ENCODE measurements around the gene NAT10. TPM values are rescaled to one million over a fixed set of nuclear protein-coding genes. Genes with fewer than 3 reads are reported as not detected.

The NAT10 gene
- total and polyA plus RNA-seq, 2 donors from 2014 or later = 24.1 to 43.1 TPM

DNA sequence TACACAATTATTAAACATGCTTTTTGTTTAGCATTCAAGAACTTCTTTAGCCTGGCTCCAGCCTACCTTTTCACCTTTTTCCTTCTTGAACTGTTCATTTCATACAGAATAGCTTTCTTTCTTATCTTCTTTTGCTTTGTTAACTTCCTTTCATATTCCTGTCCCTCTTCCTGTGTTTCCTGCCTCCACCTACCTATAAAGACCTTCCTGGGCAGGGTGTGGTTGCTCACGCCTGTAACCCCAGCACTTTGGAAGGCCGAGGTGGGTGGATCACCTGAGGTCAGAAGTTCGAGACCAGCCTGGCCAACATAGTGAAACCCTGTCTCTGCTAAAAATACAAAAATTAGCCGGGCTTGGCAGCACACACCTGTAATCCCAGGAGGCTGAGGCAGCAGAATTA, 31.0 kb upstream of the NAT10 start:
- Histone ChIP-seq H3K36me3 (ENCODE audit: control insufficient read depth in 2 of 3, insufficient read depth in 3 of 3, low read length in 3 of 3) (peaks cover 7 to 38% (median 16%) of the 10 kb centered on the region in 3 donors), H3K27ac (ENCODE audit: low read depth in 2 of 2, low read length in 2 of 2) (no peak overlapping the region), H3K9me3 (ENCODE audit: control insufficient read depth in 2 of 3, insufficient read depth in 1 of 3, low read length in 3 of 3) (no peaks in the 10 kb centered on the region), H3K27me3 (ENCODE audit: control insufficient read depth, insufficient read depth, low read length) (no peaks in the 10 kb centered on the region), H3K9ac (ENCODE audit: low read length in 3 of 3) (no peak overlapping the region), H3K4me3 (ENCODE audit: low read length in 3 of 3) (no peak overlapping the region), H3K4me1 (ENCODE audit: control insufficient read depth in 2 of 3, insufficient read depth in 2 of 3, low read depth in 1 of 3, low read length in 3 of 3) (no peaks in the 10 kb centered on the region)
- TF ChIP-seq, protein P1, sequence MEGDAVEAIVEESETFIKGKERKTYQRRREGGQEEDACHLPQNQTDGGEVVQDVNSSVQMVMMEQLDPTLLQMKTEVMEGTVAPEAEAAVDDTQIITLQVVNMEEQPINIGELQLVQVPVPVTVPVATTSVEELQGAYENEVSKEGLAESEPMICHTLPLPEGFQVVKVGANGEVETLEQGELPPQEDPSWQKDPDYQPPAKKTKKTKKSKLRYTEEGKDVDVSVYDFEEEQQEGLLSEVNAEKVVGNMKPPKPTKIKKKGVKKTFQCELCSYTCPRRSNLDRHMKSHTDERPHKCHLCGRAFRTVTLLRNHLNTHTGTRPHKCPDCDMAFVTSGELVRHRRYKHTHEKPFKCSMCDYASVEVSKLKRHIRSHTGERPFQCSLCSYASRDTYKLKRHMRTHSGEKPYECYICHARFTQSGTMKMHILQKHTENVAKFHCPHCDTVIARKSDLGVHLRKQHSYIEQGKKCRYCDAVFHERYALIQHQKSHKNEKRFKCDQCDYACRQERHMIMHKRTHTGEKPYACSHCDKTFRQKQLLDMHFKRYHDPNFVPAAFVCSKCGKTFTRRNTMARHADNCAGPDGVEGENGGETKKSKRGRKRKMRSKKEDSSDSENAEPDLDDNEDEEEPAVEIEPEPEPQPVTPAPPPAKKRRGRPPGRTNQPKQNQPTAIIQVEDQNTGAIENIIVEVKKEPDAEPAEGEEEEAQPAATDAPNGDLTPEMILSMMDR (IDR thresholded peaks at IDR 0.05; ENCODE audit: borderline replicate concordance, extremely low read depth, insufficient read depth) = no peak
- DNase-seq (no peak), FAIRE-seq (no peak)
- intact Hi-C loops (cut with DNase I) = no loop called here

DNA sequence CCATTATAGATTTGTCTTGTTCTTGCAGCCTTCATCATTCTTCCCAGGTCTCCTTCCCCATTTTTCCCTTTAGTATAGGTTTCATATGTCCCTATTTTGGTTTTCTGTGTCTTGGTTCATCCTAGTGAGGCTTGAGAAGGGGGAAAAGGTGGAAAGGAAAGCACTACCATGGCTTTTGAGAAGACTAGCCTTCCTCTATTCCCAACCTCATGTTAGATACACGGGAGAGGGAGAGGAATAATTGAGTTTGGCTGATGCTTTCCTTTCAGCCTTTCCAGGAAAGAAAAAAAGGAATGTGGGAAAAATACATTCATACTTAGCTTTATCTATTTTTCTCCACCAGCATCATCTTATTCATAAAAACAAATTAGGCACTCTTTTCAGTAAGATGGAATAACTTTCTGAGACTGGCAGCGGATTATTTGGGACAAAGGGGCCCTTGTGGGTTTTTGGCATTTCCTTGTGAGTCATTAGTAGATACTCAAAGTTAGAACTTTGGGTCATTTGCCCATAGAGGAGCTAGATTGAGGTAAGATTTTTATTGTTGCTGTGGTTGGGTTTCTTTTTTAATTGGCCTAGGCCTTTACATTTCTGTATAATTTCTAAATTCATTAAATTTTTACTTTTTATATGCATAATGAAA, 30.1 kb upstream of the NAT10 start:
- H3K9ac ChIP-seq (ENCODE audit: low read length in 3 of 3) = no peak overlapping the region
- intact Hi-C loops (cut with DNase I) = no loop called here

DNA sequence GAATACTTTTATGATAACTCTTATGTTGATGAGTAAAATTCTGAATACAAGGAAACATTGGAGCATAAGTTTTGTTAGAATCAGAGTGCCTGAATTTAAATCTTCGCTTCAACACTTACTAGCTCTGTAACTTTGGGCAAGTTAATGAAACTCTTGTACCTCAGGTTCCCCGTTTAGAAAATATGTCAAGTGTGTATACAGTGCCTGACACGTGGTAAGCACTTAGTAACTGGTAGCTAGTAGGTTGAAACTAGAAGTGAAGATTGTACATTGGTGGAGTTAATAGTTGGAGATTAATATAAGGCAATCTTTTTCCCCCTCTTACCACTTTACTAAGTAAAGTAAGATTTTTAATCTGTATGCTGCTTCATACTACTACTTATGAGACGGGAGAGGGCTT, 24.8 kb upstream of the NAT10 start:
- H3K4me1 ChIP-seq (ENCODE audit: control insufficient read depth in 2 of 3, insufficient read depth in 2 of 3, low read depth in 1 of 3, low read length in 3 of 3) = no peaks in the 10 kb centered on the region
- no peaks in the 10 kb centered on the region for H3K9me3 ChIP-seq (ENCODE audit: control insufficient read depth in 2 of 3, insufficient read depth in 1 of 3, low read length in 3 of 3)
- H3K9ac ChIP-seq (ENCODE audit: low read length in 3 of 3) = no peak overlapping the region
- no peaks in the 10 kb centered on the region for H3K27me3 ChIP-seq (ENCODE audit: control insufficient read depth, insufficient read depth, low read length)
- no peak for FAIRE-seq
- no peak overlapping the region for H3K4me3 ChIP-seq (ENCODE audit: low read length in 3 of 3)
- TF ChIP-seq, protein P1 (IDR thresholded peaks at IDR 0.05; ENCODE audit: borderline replicate concordance, extremely low read depth, insufficient read depth) = no peak
- peaks cover 14 to 68% (median 32%) of the 10 kb centered on the region in 3 donors for H3K36me3 ChIP-seq (ENCODE audit: control insufficient read depth in 2 of 3, insufficient read depth in 3 of 3, low read length in 3 of 3)
- no peak for DNase-seq
- no peak overlapping the region for H3K27ac ChIP-seq (ENCODE audit: low read depth in 2 of 2, low read length in 2 of 2)
- intact Hi-C loops (cut with DNase I) = no loop called here

More for the DNA sequence above, 30.1 kb upstream of the NAT10 start:
- H3K27ac ChIP-seq (ENCODE audit: low read depth in 2 of 2, low read length in 2 of 2) = no peak overlapping the region
- peaks cover 7 to 44% (median 16%) of the 10 kb centered on the region in 3 donors for H3K36me3 ChIP-seq (ENCODE audit: control insufficient read depth in 2 of 3, insufficient read depth in 3 of 3, low read length in 3 of 3)
- FAIRE-seq (no peak), DNase-seq (no peak)
- H3K4me3 ChIP-seq (ENCODE audit: low read length in 3 of 3) = no peak overlapping the region
- TF ChIP-seq, protein P1 (IDR thresholded peaks at IDR 0.05; ENCODE audit: borderline replicate concordance, extremely low read depth, insufficient read depth) = no peak
- no peaks in the 10 kb centered on the region for H3K4me1 ChIP-seq (ENCODE audit: control insufficient read depth in 2 of 3, insufficient read depth in 2 of 3, low read depth in 1 of 3, low read length in 3 of 3)
- H3K9me3 ChIP-seq (ENCODE audit: control insufficient read depth in 2 of 3, insufficient read depth in 1 of 3, low read length in 3 of 3) = no peaks in the 10 kb centered on the region
- no peaks in the 10 kb centered on the region for H3K27me3 ChIP-seq (ENCODE audit: control insufficient read depth, insufficient read depth, low read length)

DNA sequence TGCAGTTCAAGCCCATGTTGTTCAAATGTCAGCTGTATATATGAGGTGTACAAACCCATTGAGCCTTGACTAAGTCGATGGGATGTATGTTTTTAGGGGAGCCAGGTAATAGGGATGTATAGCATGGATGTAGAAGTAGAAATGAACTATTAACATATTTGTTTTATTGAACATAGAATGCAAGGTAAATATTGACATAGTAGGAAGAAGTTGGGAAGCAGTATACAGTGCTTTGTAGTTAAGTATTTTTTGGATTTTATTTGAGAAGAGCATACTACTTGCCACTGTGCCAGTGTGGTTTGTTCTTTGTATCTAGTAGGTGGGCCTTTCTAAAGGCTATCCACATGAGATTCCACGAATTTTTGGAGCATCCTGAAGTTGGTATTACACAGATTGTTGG, 20.8 kb upstream of the NAT10 start:
- Histone ChIP-seq H3K9me3 (ENCODE audit: control insufficient read depth in 2 of 3, insufficient read depth in 1 of 3, low read length in 3 of 3) (no peaks in the 10 kb centered on the region), H3K4me3 (ENCODE audit: low read length in 3 of 3) (no peak overlapping the region), H3K27ac (ENCODE audit: low read depth in 2 of 2, low read length in 2 of 2) (no peak overlapping the region), H3K36me3 (ENCODE audit: control insufficient read depth in 2 of 3, insufficient read depth in 3 of 3, low read length in 3 of 3) (peaks cover 16 to 59% (median 37%) of the 10 kb centered on the region in 3 donors), H3K4me1 (ENCODE audit: control insufficient read depth in 2 of 3, insufficient read depth in 2 of 3, low read depth in 1 of 3, low read length in 3 of 3) (no peaks in the 10 kb centered on the region), H3K27me3 (ENCODE audit: control insufficient read depth, insufficient read depth, low read length) (no peaks in the 10 kb centered on the region), H3K9ac (ENCODE audit: low read length in 3 of 3) (no peak overlapping the region)
- DNase-seq (no peak), FAIRE-seq (no peak)
- TF ChIP-seq, protein P1 (IDR thresholded peaks at IDR 0.05; ENCODE audit: borderline replicate concordance, extremely low read depth, insufficient read depth) = no peak
- intact Hi-C loops (cut with DNase I) = no loop called here
